Uterus (tissue), 2 donors: ENCODE data around the gene KIAA1328.

Experiments used
- CTCF ChIP-seq, 4 experiments: fragments of 200-600 bp in 2 of 4; fragments of 450-650 bp in 2 of 4; sonication (generic) in 2 of 4; IDR thresholded peaks; one replicate each; pipeline ENCODE4 v1.5.1; 2016 to 2019; ENCODE audit warnings: antibody characterized with exemption in 4 of 4, mild to moderate bottlenecking in 2 of 4, moderate library complexity in 1 of 4
- POLR2A ChIP-seq, 2 donors: fragments of 450-650 bp; IDR thresholded peaks; one replicate each; pipeline ENCODE4 v1.6.1; 2016; ENCODE audit warnings: antibody characterized with exemption in 2 of 2, mild to moderate bottlenecking in 1 of 2, moderate library complexity in 1 of 2

- TF ChIP-seq CTCF (IDR thresholded peaks at IDR 0.05) (no peak), POLR2A (IDR thresholded peaks at IDR 0.05) (no peak)
Observed at GRCh38 chr18:36851202-36851590, 22.3 kb downstream of the KIAA1328 start.
